GM23338 (cell line): ENCODE data around the gene THRA. TPM values are rescaled to one million over a fixed set of nuclear protein-coding genes. Genes with fewer than 3 reads are reported as not detected.

Experiments
- ATAC-seq: fragments of 200-7000 bp; cut with Tn5 transposase; 3 replicates; pipeline ENCODE4 v1.9.1; 2020
- DNase-seq: peaks from one replicate; pipeline ENCODE4 v3.0.0-alpha.2; 2015; ENCODE audit warnings: low spot score
- H2AFZ ChIP-seq: fragments of 200-600 bp; sonication (generic); 2 replicates; pipeline ENCODE4 v1.8.0; 2016; ENCODE audit warnings: antibody characterized with exemption, mild to moderate bottlenecking, moderate library complexity
- H3F3A ChIP-seq: fragments of 200-600 bp; sonication (generic); replicated peaks from 2 replicates; pipeline ENCODE4 v1.8.0; 2017; ENCODE audit warnings: antibody characterized with exemption, mixed run types, low read depth
- H3K27ac ChIP-seq: fragments of 200-600 bp; sonication (generic); 2 replicates; pipeline ENCODE4 v1.6.1; 2016; ENCODE audit warnings: low read depth
- H3K27me3 ChIP-seq: fragments of 200-600 bp; sonication (generic); 2 replicates; pipeline ENCODE4 v1.8.0; 2016; ENCODE audit warnings: mild to moderate bottlenecking, mixed run types, moderate library complexity; ENCODE audit not compliant: insufficient read depth
- H3K36me3 ChIP-seq: fragments of 200-600 bp; sonication (generic); 2 replicates; pipeline ENCODE4 v1.8.0; 2016; ENCODE audit warnings: mild to moderate bottlenecking; ENCODE audit not compliant: insufficient read depth
- H3K4me1 ChIP-seq: fragments of 200-600 bp; sonication (generic); 2 replicates; pipeline ENCODE4 v1.8.0; 2016; ENCODE audit warnings: mild to moderate bottlenecking, moderate library complexity; ENCODE audit not compliant: insufficient read depth
- H3K4me2 ChIP-seq: fragments of 200-600 bp; sonication (generic); 2 replicates; pipeline ENCODE4 v1.7.1; 2017; ENCODE audit warnings: mixed run types
- H3K4me3 ChIP-seq: fragments of 200-600 bp; sonication (generic); 2 replicates; pipeline ENCODE4 v1.6.1; 2016; ENCODE audit warnings: mixed run types
- H3K79me2 ChIP-seq: fragments of 200-600 bp; sonication (generic); replicated peaks from 2 replicates; pipeline ENCODE4 v1.8.0; 2017; ENCODE audit warnings: mild to moderate bottlenecking; ENCODE audit not compliant: insufficient read depth
- H3K9me2 ChIP-seq: fragments of 200-600 bp; sonication (generic); 2 replicates; pipeline ENCODE4 v1.8.0; 2017; ENCODE audit not compliant: insufficient read depth
- H4K20me1 ChIP-seq: fragments of 200-600 bp; sonication (generic); replicated peaks from 2 replicates; pipeline ENCODE4 v1.8.0; 2017; ENCODE audit warnings: mild to moderate bottlenecking; ENCODE audit not compliant: insufficient read depth
- H3K27ac Mint-ChIP-seq: 2 replicates; pipeline ENCODE4 v1.8.0; 2020; ENCODE audit warnings: inconsistent platforms, mild to moderate bottlenecking, moderate library complexity, mixed read lengths
- H3K27me3 Mint-ChIP-seq: 3 replicates; pipeline ENCODE4 v1.8.0; 2022; ENCODE audit warnings: low read depth, mild to moderate bottlenecking, moderate library complexity, mixed read lengths, inconsistent platforms; ENCODE audit not compliant: insufficient read depth, poor library complexity
- H3K36me3 Mint-ChIP-seq: 3 replicates; pipeline ENCODE4 v1.8.0; 2021; ENCODE audit warnings: low read depth, mild to moderate bottlenecking, inconsistent platforms, moderate library complexity, mixed read lengths
- H3K4me1 Mint-ChIP-seq: 3 replicates; pipeline ENCODE4 v1.8.0; 2020; ENCODE audit warnings: mild to moderate bottlenecking, inconsistent platforms, mixed read lengths
- H3K4me3 Mint-ChIP-seq: 3 replicates; pipeline ENCODE4 v1.8.0; 2021; ENCODE audit warnings: moderate library complexity, mild to moderate bottlenecking, inconsistent platforms, mixed read lengths
- H3K9me3 Mint-ChIP-seq: 3 replicates; pipeline ENCODE4 v1.8.0; 2020; ENCODE audit warnings: moderate library complexity, mild to moderate bottlenecking, inconsistent platforms, mixed read lengths
- ETS1 ChIP-seq: IDR thresholded peaks from 2 replicates; pipeline ENCODE4 v1.6.1; 2016; ENCODE audit warnings: antibody characterized with exemption
- EZH2 ChIP-seq: fragments of 200-600 bp; sonication (generic); IDR thresholded peaks from one replicate; pipeline ENCODE4 v1.8.0; 2017; ENCODE audit warnings: antibody characterized with exemption, mild to moderate bottlenecking, low read depth; ENCODE audit not compliant: unreplicated experiment
- JUNB ChIP-seq: IDR thresholded peaks from one replicate; pipeline ENCODE4 v1.6.1; 2016; ENCODE audit warnings: antibody characterized with exemption; ENCODE audit not compliant: unreplicated experiment
- NANOG ChIP-seq: IDR thresholded peaks from 2 replicates; pipeline ENCODE4 v1.6.1; 2016; ENCODE audit warnings: antibody characterized with exemption, borderline replicate concordance
- POLR2AphosphoS5 ChIP-seq: IDR thresholded peaks from 2 replicates; pipeline ENCODE4 v1.6.1; 2016; ENCODE audit warnings: antibody characterized with exemption, low read depth
- REST ChIP-seq: IDR thresholded peaks from one replicate; pipeline ENCODE4 v1.6.1; 2018; ENCODE audit warnings: antibody characterized with exemption; ENCODE audit not compliant: unreplicated experiment
- ZNF462 ChIP-seq: fragments of 250-450 bp; sonication (Bioruptor Pico); IDR thresholded peaks from 2 replicates; pipeline ENCODE4 v1.5.0; 2020; ENCODE audit warnings: mild to moderate bottlenecking, moderate library complexity
- polyA plus RNA-seq: library from polyadenylated mRNA; unstranded; fragments of >200 nt; fragmentation: Nextera tagmentation; extraction: Ambion mirVana; gene quantifications from 2 replicates; pipeline ENCODE4 v1.2.1, GENCODE V29; 2016
- total RNA-seq: library from RNA; depleted of rRNA; stranded (reverse); fragments of >200 nt; shearing (Covaris generic); gene quantifications from 2 replicates; pipeline ENCODE4 v1.2.3, GENCODE V29; 2014

THRA gene
- total and polyA plus RNA-seq, 2 experiments from 2014 or later = 3.4 to 10.5 TPM

- no peak for TF ChIP-seq ZNF462 (CRISPR knock-in tag)
- no peak for TF ChIP-seq NANOG
Observed at GRCh38 chr17:40075942-40076498, 13.3 kb downstream of the THRA start (continued).

- Histone ChIP-seq H3K36me3 (no peaks in the 10 kb centered on the region), H3K79me2 (no peaks in the 10 kb centered on the region; the same call in 1 of the 2 replicates), H3K4me3 (no peak overlapping the region), H3K27ac (no peak overlapping the region), H3K27me3 (no peaks in the 10 kb centered on the region), H3F3A (0 out of 2 replicates have a peak, but pooled peaks cover 6% of the 10 kb centered on the region), H3K4me2 (no peak overlapping the region), H3K4me1 (peaks cover 30% of the 10 kb centered on the region), H4K20me1 (no peaks in the 10 kb centered on the region), H3K9me2 (no peaks in the 10 kb centered on the region), H2AFZ (no peak overlapping the region)
- Mint-ChIP-seq H3K9me3 (no peaks in the 10 kb centered on the region), H3K27ac (no peak overlapping the region), H3K36me3 (no peaks in the 10 kb centered on the region; the same call in 2 of the 3 replicates), H3K27me3 (peaks cover 13% of the 10 kb centered on the region), H3K4me3 (no peak overlapping the region), H3K4me1 (peaks cover 44% of the 10 kb centered on the region)
- ATAC-seq (no peak), DNase-seq (no peak)
- TF ChIP-seq NANOG = no peak
- TF ChIP-seq EZH2 = no peak
- TF ChIP-seq JUNB = no peak
- no peak for TF ChIP-seq ETS1
- TF ChIP-seq POLR2AphosphoS5 = no peak
- no peak for TF ChIP-seq REST
Observed at GRCh38 chr17:40076591-40076990, 13.8 kb downstream of the THRA start.
